Activated B cell treated with CpG ODN at 0.5 μM for 24 hours (primary cell): ENCODE results near the gene MXI1. TPM values are rescaled to one million over a fixed set of nuclear protein-coding genes. Genes with fewer than 3 reads are reported as not detected.
"Not testable (repeated sequence)": the region's sequence is repeated elsewhere in the genome, so short reads cannot be mapped to it uniquely, and the experiment has no call there.

Source experiments
- ATAC-seq: fragments of 200-7000 bp; cut with Tn5 transposase; one replicate; pipeline ENCODE4 v1.10.0; 2021; ENCODE audit warnings: low read depth, mild to moderate bottlenecking, moderate library complexity
- CTCF ChIA-PET: fragments of 350-600 bp; sonication (Branson Sonifier 250); formaldehyde crosslinking; loops from one replicate; lab custom pipeline; 2021; ENCODE audit warnings: antibody characterized with exemption; lab: Charles Lee
- POLR2A ChIA-PET: fragments of 350-600 bp; sonication (Branson Sonifier 250); formaldehyde crosslinking; loops from one replicate; lab custom pipeline; 2021; ENCODE audit warnings: antibody characterized with exemption; lab: Charles Lee
- DNase-seq: peaks from one replicate; pipeline ENCODE4 v3.0.0; 2022
- H3K27ac Mint-ChIP-seq: one replicate; pipeline ENCODE4 v1.8.0; 2020; ENCODE audit warnings: mixed read lengths
- H3K27me3 Mint-ChIP-seq: one replicate; pipeline ENCODE4 v1.8.0; 2021; ENCODE audit warnings: mixed read lengths
- H3K36me3 Mint-ChIP-seq: one replicate; pipeline ENCODE4 v1.8.0; 2021; ENCODE audit warnings: low read depth, mixed read lengths
- H3K4me1 Mint-ChIP-seq: one replicate; pipeline ENCODE4 v1.8.0; 2021; ENCODE audit warnings: mixed read lengths
- H3K4me3 Mint-ChIP-seq: one replicate; pipeline ENCODE4 v1.8.0; 2020; ENCODE audit warnings: mild to moderate bottlenecking, mixed read lengths
- H3K9me3 Mint-ChIP-seq: one replicate; pipeline ENCODE4 v1.8.0; 2020; ENCODE audit warnings: mixed read lengths
- CTCF ChIP-seq: fragments of 200-600 bp; IDR thresholded peaks from one replicate; pipeline ENCODE4 v1.8.0; 2022; ENCODE audit warnings: antibody characterized with exemption, mild to moderate bottlenecking
- intact Hi-C: fragments of 100-400 bp; cut with micrococcal nuclease; formaldehyde crosslinking; loops from one replicate; pipeline ENCODE4 v1.15.1; 2024
- total RNA-seq: library from RNA; stranded (reverse); gene quantifications from 2 replicates; pipeline ENCODE4 v1.2.3, GENCODE V29; 2022

MXI1 gene
- total RNA-seq, 1 donor from 2014 or later, result 8.5 TPM

GRCh38 chr10:110269374-110270318 lies 62.2 kb downstream of the MXI1 start:
- ChIA-PET CTCF (interaction anchor here (0.6 to 1.6 kb wide), 5 partner anchors 9 to 132 kb away, joined by 3 to 8 read pairs (median 4); no protein-coding TSS in a partner anchor), POLR2A (interaction anchor here (0.6 to 0.7 kb wide), 3 partner anchors 9 to 35 kb away, joined by 3 to 7 read pairs (median 3); partner anchors contain the start of gene SMNDC1)
- TF ChIP-seq CTCF, result no peak
- no peaks in the 10 kb centered on the region for H3K36me3 Mint-ChIP-seq
- intact Hi-C loops, result no loop called here
- DNase-seq, result no peak
- H3K4me1 Mint-ChIP-seq, result peaks cover 41% of the 10 kb centered on the region
- no peaks in the 10 kb centered on the region for H3K27me3 Mint-ChIP-seq
- no peaks in the 10 kb centered on the region for H3K9me3 Mint-ChIP-seq
- peak overlapping the region; percentile 56 for H3K27ac Mint-ChIP-seq
- peak overlapping the region; percentile 70 for H3K4me3 Mint-ChIP-seq
- peak; percentile 40 for ATAC-seq

GRCh38 chr10:110272995-110273394 lies 65.6 kb downstream of the MXI1 start:
- H3K36me3 Mint-ChIP-seq, H3K9me3 Mint-ChIP-seq, H3K4me3 Mint-ChIP-seq, ATAC-seq, intact Hi-C loops, DNase-seq, H3K27ac Mint-ChIP-seq, H3K27me3 Mint-ChIP-seq: not testable (repeated sequence)
- ChIA-PET POLR2A (interaction anchor here (0.7 to 2.2 kb wide), 5 partner anchors 10 to 646 kb away, joined by 3 to 8 read pairs (median 5); partner anchors contain the start of genes BBIP1 and SHOC2), CTCF (interaction anchor here (1.0 to 3.9 kb wide), 3 partner anchors 8 to 135 kb away, joined by 3 to 14 read pairs (median 4); no protein-coding TSS in a partner anchor)
- H3K4me1 Mint-ChIP-seq, result peaks cover 38% of the 10 kb centered on the region

- peak; percentile 69 for ATAC-seq
- ChIA-PET CTCF (interaction anchor here (1.0 to 3.9 kb wide), 3 partner anchors 9 to 135 kb away, joined by 3 to 14 read pairs (median 4); no protein-coding TSS in a partner anchor), POLR2A (interaction anchor here (0.7 to 2.2 kb wide), 5 partner anchors 10 to 646 kb away, joined by 3 to 8 read pairs (median 5); partner anchors contain the start of genes BBIP1 and SHOC2)
- H3K4me1 Mint-ChIP-seq, result peaks cover 38% of the 10 kb centered on the region
- peak overlapping the region; percentile 42 for H3K27ac Mint-ChIP-seq
- no peaks in the 10 kb centered on the region for H3K36me3 Mint-ChIP-seq
- no peak for TF ChIP-seq CTCF
- DNase-seq, result no peak
- H3K27me3 Mint-ChIP-seq, result no peaks in the 10 kb centered on the region
- intact Hi-C loops, result no loop called here
- H3K9me3 Mint-ChIP-seq, result no peaks in the 10 kb centered on the region
- H3K4me3 Mint-ChIP-seq, result no peak overlapping the region
Observed at GRCh38 chr10:110273474-110273873, 66.1 kb downstream of the MXI1 start.

- POLR2A ChIA-PET, result interaction anchor here (0.5 to 2.2 kb wide), 3 partner anchors 59 to 136 kb away, joined by 4 to 6 read pairs (median 5); no protein-coding TSS in a partner anchor
- no peak for TF ChIP-seq CTCF
- CTCF ChIA-PET, result interaction anchor here (1.0 to 3.9 kb wide), 3 partner anchors 9 to 136 kb away, joined by 3 to 14 read pairs (median 4); no protein-coding TSS in a partner anchor
- H3K4me3 Mint-ChIP-seq, result no peak overlapping the region
- no peaks in the 10 kb centered on the region for H3K27me3 Mint-ChIP-seq
- H3K27ac Mint-ChIP-seq, result no peak overlapping the region
- ATAC-seq, result no peak
- no peak for DNase-seq
- intact Hi-C loops, result no loop called here
- peaks cover 38% of the 10 kb centered on the region for H3K4me1 Mint-ChIP-seq
- H3K36me3 Mint-ChIP-seq, result no peaks in the 10 kb centered on the region
- no peaks in the 10 kb centered on the region for H3K9me3 Mint-ChIP-seq
Observed at GRCh38 chr10:110274072-110274627, 66.7 kb downstream of the MXI1 start.

GRCh38 chr10:110274647-110275046 lies 67.2 kb downstream of the MXI1 start:
- intact Hi-C loops, result no loop called here
- Mint-ChIP-seq H3K4me3 (no peak overlapping the region), H3K27ac (no peak overlapping the region), H3K27me3 (no peaks in the 10 kb centered on the region), H3K4me1 (peaks cover 36% of the 10 kb centered on the region), H3K9me3 (no peaks in the 10 kb centered on the region), H3K36me3 (peaks cover 1% of the 10 kb centered on the region)
- ChIA-PET CTCF (interaction anchor here (1.1 to 3.9 kb wide), 4 partner anchors 53 to 391 kb away, joined by 4 to 14 read pairs (median 4); no protein-coding TSS in a partner anchor), POLR2A (interaction anchor here (0.6 to 2.2 kb wide), 2 partner anchors 136 to 260 kb away, joined by 4 to 5 read pairs; no protein-coding TSS in a partner anchor)
- no peak for DNase-seq
- no peak for ATAC-seq
- no peak for TF ChIP-seq CTCF
